GM18526 (cell line): Measurements from ENCODE around the gene HS3ST3A1.

Experiments
- POLR2A ChIP-seq: IDR thresholded peaks from 3 replicates; pipeline ENCODE4 v1.6.1; 2011; ENCODE audit not compliant: insufficient read length; ENCODE audit errors: extremely low read depth

The HS3ST3A1 gene

GRCh38 chr17:13491916-13492736, 109.6 kb downstream of the HS3ST3A1 start:
- no peak for TF ChIP-seq POLR2A

- TF ChIP-seq POLR2A, result no peak
Observed at GRCh38 chr17:13491491-13491890, 110.2 kb downstream of the HS3ST3A1 start.

GRCh38 chr17:13490906-13491482, 110.7 kb downstream of the HS3ST3A1 start:
- TF ChIP-seq POLR2A, result no peak

- TF ChIP-seq POLR2A, result no peak
Observed at GRCh38 chr17:13490427-13490826, 111.3 kb downstream of the HS3ST3A1 start.

GRCh38 chr17:13485327-13485726, 116.4 kb downstream of the HS3ST3A1 start:
- no peak for TF ChIP-seq POLR2A

GRCh38 chr17:13484020-13484419, 117.7 kb downstream of the HS3ST3A1 start:
- no peak for TF ChIP-seq POLR2A

GRCh38 chr17:13480877-13481276, 120.9 kb downstream of the HS3ST3A1 start:
- no peak for TF ChIP-seq POLR2A

GRCh38 chr17:13478326-13478830, 123.4 kb downstream of the HS3ST3A1 start:
- no peak for TF ChIP-seq POLR2A

- TF ChIP-seq POLR2A, result no peak
Observed at GRCh38 chr17:13477180-13477611, 124.5 kb downstream of the HS3ST3A1 start.

GRCh38 chr17:13476720-13477119, 125.0 kb downstream of the HS3ST3A1 start:
- TF ChIP-seq POLR2A, result no peak

GRCh38 chr17:13475574-13476223, 126.0 kb downstream of the HS3ST3A1 start:
- TF ChIP-seq POLR2A, result no peak

- TF ChIP-seq POLR2A, result no peak
Observed at GRCh38 chr17:13474073-13474800, 127.5 kb downstream of the HS3ST3A1 start.

- no peak for TF ChIP-seq POLR2A
Observed at GRCh38 chr17:13465678-13466077, 136.1 kb downstream of the HS3ST3A1 start.

GRCh38 chr17:13462673-13463124, 139.0 kb downstream of the HS3ST3A1 start:
- TF ChIP-seq POLR2A, result no peak

GRCh38 chr17:13462146-13462545, 139.6 kb downstream of the HS3ST3A1 start:
- no peak for TF ChIP-seq POLR2A
